C4-2B (cell line): ENCODE results near the gene GTF3A.

Source experiments
- ZFX ChIP-seq: fragments of 450-650 bp; IDR thresholded peaks from 2 replicates; pipeline ENCODE4 v1.6.1; 2017
- TF ChIP-seq, protein P1 (sequence below): fragments of 450-650 bp; conservative IDR thresholded peaks from 2 replicates; pipeline ENCODE4 v1.5.1; 2017; ENCODE audit warnings: mild to moderate bottlenecking

DNA sequence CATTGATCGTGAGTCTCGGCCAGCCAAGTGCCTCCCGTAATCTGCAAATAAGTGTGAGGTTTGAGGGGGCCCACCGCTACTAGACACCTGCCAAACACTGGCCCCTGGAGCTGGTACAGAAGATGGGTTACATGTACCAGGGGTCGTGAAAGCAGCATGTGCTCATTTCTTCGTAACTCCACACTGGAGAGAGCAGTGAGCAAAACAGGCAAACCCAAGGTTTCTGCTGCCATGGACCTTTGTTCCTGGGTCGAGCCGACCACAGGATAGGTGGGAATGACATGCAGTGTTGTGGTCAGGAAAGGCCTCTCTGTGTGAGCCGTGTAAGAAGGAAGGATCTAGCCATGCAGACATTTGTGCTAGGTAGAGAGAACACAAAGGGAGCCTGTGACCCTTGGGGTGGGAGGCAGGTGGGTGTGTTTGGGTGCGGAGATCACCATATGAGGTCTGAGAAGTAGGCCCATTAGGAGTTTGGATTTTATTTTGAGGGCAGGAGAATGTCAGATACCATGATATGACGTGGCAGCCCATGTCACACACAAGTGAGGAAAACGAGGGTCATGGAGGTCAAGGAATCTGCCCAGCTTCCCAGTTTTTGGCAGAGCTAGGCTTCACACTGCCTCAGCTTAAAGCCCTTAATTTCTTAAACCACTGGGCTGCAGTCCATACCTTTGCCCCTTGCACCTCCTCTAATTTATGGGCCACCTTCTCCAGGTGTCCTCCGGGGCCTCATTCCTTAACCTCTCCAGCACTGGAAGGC, 919 bp downstream of the GTF3A start:
- TF ChIP-seq, protein P1, sequence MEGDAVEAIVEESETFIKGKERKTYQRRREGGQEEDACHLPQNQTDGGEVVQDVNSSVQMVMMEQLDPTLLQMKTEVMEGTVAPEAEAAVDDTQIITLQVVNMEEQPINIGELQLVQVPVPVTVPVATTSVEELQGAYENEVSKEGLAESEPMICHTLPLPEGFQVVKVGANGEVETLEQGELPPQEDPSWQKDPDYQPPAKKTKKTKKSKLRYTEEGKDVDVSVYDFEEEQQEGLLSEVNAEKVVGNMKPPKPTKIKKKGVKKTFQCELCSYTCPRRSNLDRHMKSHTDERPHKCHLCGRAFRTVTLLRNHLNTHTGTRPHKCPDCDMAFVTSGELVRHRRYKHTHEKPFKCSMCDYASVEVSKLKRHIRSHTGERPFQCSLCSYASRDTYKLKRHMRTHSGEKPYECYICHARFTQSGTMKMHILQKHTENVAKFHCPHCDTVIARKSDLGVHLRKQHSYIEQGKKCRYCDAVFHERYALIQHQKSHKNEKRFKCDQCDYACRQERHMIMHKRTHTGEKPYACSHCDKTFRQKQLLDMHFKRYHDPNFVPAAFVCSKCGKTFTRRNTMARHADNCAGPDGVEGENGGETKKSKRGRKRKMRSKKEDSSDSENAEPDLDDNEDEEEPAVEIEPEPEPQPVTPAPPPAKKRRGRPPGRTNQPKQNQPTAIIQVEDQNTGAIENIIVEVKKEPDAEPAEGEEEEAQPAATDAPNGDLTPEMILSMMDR, result no peak
- TF ChIP-seq ZFX, result peak; percentile 11; the same call in 1 of the 2 replicates
